Measurements from ENCODE around the gene OR2B2.
A peak's percentile ranks its signal among the peaks of the same experiment; 100 is the strongest.

OR2B2 gene

DNA sequence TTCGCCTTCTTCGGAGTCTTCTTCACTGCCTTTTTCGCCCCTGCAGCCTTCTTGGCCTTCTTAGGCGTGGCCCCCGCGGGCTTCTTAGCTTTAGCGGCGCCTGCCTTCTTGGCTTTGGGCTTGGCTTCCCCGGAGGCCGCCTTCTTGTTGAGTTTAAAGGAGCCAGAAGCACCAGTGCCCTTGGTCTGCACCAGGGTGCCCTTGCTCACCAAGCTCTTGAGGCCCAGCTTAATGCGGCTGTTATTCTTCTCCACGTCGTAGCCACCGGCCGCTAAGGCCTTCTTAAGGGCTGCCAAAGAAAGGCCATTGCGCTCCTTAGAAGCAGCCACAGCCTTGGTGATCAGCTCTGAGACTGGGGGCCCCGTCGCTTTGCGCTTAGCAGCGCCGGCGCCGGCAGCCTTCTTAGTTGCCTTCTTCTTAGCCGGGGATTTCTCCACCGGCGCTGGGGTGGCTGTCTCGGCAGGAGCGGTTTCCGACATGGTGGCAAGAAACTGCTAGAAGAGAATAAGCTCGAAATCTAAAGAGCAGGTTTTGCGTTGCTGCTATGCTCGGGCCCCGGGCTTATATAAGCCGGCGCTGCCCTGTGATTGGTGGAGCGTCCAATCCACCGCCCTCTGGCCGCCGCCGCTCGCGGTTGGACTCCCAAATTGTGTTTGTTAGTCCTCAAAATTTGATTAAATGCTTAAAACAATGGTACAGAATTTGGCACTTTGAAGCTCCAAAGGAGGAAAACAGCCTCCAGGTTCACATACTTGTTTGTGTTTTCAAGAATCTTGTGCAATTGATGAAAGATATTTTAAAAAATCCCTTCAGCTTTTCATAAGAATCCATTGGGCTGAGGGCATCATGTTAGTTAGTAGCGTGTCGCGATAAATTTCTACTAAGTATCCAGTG lies 44.9 kb downstream of the OR2B2 start:
- peaks cover 36% of the 10 kb centered on the region for H3K4me1 ChIP-seq (ENCODE audit: control insufficient read depth, insufficient read depth, low read length)
- H3K9ac ChIP-seq (ENCODE audit: low read length in 2 of 2): no peak overlapping the region
- peak overlapping the region; percentile 32 to 72 for H3K4me3 ChIP-seq (ENCODE audit: low read length in 2 of 2)
- no peak overlapping the region for H3K27ac ChIP-seq (ENCODE audit: low read length)
- no peaks in the 10 kb centered on the region for H3K36me3 ChIP-seq (ENCODE audit: control insufficient read depth in 2 of 2, insufficient read depth in 2 of 2, low read length in 2 of 2)
- no peaks in the 10 kb centered on the region for H3K9me3 ChIP-seq (ENCODE audit: control insufficient read depth in 2 of 2, low read length in 2 of 2)
- H3K27me3 ChIP-seq (ENCODE audit: control insufficient read depth in 1 of 2, insufficient read depth in 2 of 2, low read length in 2 of 2): peaks cover 54 to 75% of the 10 kb centered on the region in 2 donors

DNA sequence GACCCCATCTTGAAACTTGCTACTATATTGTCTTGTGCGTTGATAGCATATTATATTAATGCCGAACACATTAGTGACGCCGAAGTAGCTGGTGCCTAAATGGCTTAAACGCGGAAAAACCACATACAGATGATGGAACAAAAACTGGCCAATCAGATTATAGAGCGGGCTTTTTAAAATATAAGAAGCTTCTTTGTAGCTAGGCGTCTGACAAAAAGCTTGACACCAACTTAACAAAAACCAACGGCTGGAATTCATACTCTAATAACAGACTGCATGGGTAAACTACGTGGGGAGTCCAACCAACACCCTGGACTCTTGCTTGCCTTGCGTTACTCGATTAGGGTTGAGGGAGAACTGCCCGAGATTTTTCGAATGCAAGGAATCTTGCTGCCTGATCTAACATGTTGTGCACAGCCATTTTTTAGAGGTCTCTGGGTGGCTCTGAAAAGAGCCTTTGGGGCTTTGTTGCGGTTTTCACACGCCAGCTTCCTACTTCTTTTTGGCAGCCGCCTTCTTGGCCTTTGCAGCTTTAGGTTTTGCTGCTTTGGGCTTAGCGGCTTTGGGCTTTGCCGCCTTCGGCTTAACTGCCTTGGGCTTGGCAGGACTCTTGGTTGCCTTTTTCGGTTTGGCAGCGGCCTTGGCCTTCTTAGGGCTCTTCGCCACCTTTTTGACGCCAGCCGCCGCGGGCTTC lies 45.7 kb downstream of the OR2B2 start:
- Histone ChIP-seq H3K9ac (ENCODE audit: low read length in 2 of 2) (peak overlapping the region; percentile 21 to 26), H3K27ac (ENCODE audit: low read length) (no peak overlapping the region), H3K4me3 (ENCODE audit: low read length in 2 of 2) (peak overlapping the region; percentile 72 to 79), H3K9me3 (ENCODE audit: control insufficient read depth in 2 of 2, low read length in 2 of 2) (no peaks in the 10 kb centered on the region), H3K27me3 (ENCODE audit: control insufficient read depth in 1 of 2, insufficient read depth in 2 of 2, low read length in 2 of 2) (peaks cover 46 to 67% of the 10 kb centered on the region in 2 donors), H3K36me3 (ENCODE audit: control insufficient read depth in 2 of 2, insufficient read depth in 2 of 2, low read length in 2 of 2) (no peaks in the 10 kb centered on the region), H3K4me1 (ENCODE audit: control insufficient read depth, insufficient read depth, low read length) (peaks cover 29% of the 10 kb centered on the region)

DNA sequence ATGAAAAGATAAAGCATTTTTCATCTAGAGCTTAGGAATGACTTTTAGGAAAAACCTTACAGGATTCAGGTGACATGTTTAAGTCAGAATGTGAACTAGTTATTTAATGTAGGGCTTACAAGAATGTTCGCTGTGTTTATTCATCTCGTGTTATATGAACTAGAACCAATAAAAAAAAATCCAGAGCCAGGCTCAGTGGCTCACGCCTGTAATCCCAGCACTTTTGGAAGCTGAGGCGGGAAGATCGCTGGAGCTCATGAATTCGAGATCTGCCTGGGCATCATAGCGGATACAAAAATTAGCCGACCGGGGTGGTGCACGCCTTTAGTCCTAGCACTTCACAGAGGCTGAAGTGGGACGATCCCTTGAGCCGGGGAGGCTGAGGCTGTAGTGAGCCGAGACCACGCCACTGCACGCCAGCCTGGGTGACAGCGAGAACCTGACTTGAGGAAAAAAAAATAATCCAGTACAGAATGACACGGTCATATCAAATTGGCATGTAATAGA lies 46.3 kb downstream of the OR2B2 start:
- H3K9ac ChIP-seq (ENCODE audit: low read length in 2 of 2): peak overlapping the region; percentile 21 to 26

DNA sequence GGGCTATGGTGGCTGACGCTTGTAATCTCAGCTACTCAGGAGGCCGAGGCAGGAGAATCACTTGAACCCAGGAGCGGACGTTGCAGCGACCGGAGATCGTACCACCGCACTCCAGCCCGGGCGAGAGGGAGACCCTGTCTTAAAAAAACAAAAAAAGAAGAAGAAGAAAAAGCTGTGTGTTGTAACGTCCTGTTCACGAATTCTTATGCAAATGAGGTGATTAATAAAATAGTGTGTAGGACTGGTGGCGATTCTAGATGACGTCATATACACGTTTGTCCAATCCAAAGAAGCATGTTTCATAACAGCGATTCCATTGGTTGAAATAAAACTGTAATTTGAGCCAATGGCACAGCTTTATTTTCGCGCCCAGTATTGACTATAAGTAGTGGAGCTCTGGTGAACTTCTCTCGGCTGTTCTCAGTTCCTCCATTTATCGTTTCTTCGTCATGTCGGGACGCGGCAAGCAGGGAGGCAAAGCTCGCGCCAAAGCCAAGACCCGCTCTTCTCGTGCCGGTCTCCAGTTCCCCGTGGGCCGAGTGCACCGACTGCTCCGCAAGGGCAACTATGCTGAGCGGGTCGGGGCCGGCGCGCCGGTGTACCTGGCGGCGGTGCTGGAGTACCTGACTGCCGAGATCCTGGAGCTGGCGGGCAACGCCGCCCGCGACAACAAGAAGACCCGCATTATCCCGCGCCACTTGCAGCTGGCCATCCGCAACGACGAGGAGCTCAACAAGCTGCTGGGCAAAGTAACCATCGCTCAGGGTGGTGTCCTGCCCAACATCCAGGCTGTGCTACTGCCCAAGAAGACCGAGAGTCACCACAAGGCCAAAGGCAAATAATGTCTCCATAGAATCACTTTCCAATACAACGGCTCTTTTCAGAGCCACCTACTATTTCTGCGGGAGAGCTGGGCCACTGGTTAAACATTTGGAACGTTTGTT lies 47.0 kb downstream of the OR2B2 start:
- Histone ChIP-seq H3K36me3 (ENCODE audit: control insufficient read depth in 2 of 2, insufficient read depth in 2 of 2, low read length in 2 of 2) (no peaks in the 10 kb centered on the region), H3K9me3 (ENCODE audit: control insufficient read depth in 2 of 2, low read length in 2 of 2) (no peaks in the 10 kb centered on the region), H3K27ac (ENCODE audit: low read length) (no peak overlapping the region), H3K27me3 (ENCODE audit: control insufficient read depth in 1 of 2, insufficient read depth in 2 of 2, low read length in 2 of 2) (peaks cover 37 to 54% of the 10 kb centered on the region in 2 donors), H3K9ac (ENCODE audit: low read length in 2 of 2) (peak overlapping the region; percentile 13 to 37), H3K4me1 (ENCODE audit: control insufficient read depth, insufficient read depth, low read length) (peaks cover 29% of the 10 kb centered on the region), H3K4me3 (ENCODE audit: low read length in 2 of 2) (peak overlapping the region; percentile 72 to 79)

More for the DNA sequence above, 46.3 kb downstream of the OR2B2 start:
- Histone ChIP-seq H3K4me3 (ENCODE audit: low read length in 2 of 2) (peak overlapping the region; percentile 72 to 79), H3K4me1 (ENCODE audit: control insufficient read depth, insufficient read depth, low read length) (peaks cover 29% of the 10 kb centered on the region), H3K9me3 (ENCODE audit: control insufficient read depth in 2 of 2, low read length in 2 of 2) (no peaks in the 10 kb centered on the region), H3K36me3 (ENCODE audit: control insufficient read depth in 2 of 2, insufficient read depth in 2 of 2, low read length in 2 of 2) (no peaks in the 10 kb centered on the region), H3K27ac (ENCODE audit: low read length) (no peak overlapping the region), H3K27me3 (ENCODE audit: control insufficient read depth in 1 of 2, insufficient read depth in 2 of 2, low read length in 2 of 2) (peaks cover 41 to 61% of the 10 kb centered on the region in 2 donors)

DNA sequence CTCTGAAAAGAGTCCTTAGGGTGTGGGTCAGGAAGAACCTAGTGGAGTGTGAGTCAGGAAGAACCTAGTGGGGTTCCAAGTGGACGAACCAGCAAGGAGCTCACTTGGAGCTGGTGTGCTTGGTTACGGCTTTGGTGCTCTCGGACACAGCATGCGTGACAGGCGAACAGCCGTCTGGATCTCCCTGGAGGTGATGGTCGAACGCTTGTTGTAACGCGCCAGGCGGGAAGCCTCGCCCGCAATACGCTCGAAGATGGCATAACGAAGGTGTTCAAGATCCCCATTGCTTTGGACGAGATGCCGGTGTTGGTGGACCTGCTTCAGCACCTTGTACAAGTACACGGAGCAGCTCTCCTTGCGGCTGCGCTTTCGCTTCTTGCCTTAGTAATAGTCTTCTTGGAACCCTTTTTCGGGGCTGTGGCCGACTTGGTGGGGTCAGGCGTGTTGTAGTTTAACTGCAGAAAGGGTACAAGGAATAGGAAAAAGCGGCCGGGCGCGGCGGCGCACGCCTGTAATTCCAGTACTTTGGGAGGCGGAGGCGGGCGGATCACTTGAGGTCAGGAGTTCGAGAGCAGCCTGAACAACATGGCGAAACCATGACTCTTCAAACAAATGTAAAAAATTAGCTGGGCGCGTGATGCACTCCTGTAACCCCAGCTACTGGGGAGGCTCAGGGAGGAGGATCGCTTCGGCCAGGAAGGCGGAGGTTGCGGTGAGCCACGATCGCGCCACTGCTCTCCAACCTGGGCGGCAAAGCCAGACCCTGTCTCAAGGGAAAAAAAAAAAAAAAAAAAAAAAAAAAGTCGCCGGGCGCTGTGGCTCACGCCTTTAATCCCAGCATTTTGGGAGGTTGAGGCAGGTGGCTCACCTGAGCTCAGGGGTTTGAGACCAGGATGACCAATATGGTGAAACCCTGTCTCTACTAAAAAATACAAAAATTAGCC lies 48.0 kb downstream of the OR2B2 start:
- H3K4me1 ChIP-seq (ENCODE audit: control insufficient read depth, insufficient read depth, low read length): peaks cover 29% of the 10 kb centered on the region
- H3K27ac ChIP-seq (ENCODE audit: low read length): no peak overlapping the region
- H3K36me3 ChIP-seq (ENCODE audit: control insufficient read depth in 2 of 2, insufficient read depth in 2 of 2, low read length in 2 of 2): no peaks in the 10 kb centered on the region
- no peaks in the 10 kb centered on the region for H3K9me3 ChIP-seq (ENCODE audit: control insufficient read depth in 2 of 2, low read length in 2 of 2)
- H3K27me3 ChIP-seq (ENCODE audit: control insufficient read depth in 1 of 2, insufficient read depth in 2 of 2, low read length in 2 of 2): peaks cover 35 to 47% of the 10 kb centered on the region in 2 donors
- peak overlapping the region; percentile 72 to 79 for H3K4me3 ChIP-seq (ENCODE audit: low read length in 2 of 2)
- peak overlapping the region; percentile 21 to 37 for H3K9ac ChIP-seq (ENCODE audit: low read length in 2 of 2)

DNA sequence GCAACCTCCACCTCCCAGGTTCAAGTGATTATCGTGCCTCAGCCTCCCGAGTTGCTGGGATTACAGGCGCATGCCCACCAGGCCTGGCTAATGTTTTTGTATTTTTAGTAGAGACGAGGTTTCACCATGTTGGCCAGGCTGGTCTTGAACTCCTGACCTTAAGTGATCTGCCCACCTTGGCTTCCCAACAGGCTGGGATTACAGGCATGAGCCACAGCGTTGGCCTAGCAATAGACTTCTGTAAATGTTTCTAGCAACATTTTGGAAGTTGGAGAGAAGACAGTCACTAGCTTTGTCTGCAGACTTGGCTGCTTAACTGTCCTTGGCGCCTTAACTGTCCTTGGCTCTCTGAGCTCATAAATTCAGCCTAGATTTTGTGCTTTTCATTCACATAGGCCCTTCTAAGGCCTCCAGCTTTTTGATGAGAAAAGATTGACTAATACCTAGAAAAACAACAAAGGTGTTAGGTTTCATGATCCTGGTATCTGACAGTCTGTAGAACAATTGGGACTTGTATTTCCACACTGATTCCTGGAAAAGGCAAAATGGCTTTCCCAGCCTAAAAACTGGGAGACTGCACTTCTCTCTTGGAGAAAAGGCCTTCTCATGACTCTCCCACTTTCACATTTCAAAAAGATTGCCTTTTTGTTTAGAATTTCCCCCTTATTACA lies 49.7 kb downstream of the OR2B2 start:
- H3K36me3 ChIP-seq (ENCODE audit: control insufficient read depth in 2 of 2, insufficient read depth in 2 of 2, low read length in 2 of 2): no peaks in the 10 kb centered on the region
- peaks cover 29% of the 10 kb centered on the region for H3K4me1 ChIP-seq (ENCODE audit: control insufficient read depth, insufficient read depth, low read length)
- no peak overlapping the region for H3K27ac ChIP-seq (ENCODE audit: low read length)
- H3K9me3 ChIP-seq (ENCODE audit: control insufficient read depth in 2 of 2, low read length in 2 of 2): no peaks in the 10 kb centered on the region
- H3K9ac ChIP-seq (ENCODE audit: low read length in 2 of 2): no peak overlapping the region
- peaks cover 24 to 31% of the 10 kb centered on the region in 2 donors for H3K27me3 ChIP-seq (ENCODE audit: control insufficient read depth in 1 of 2, insufficient read depth in 2 of 2, low read length in 2 of 2)
- no peak overlapping the region for H3K4me3 ChIP-seq (ENCODE audit: low read length in 2 of 2)

DNA sequence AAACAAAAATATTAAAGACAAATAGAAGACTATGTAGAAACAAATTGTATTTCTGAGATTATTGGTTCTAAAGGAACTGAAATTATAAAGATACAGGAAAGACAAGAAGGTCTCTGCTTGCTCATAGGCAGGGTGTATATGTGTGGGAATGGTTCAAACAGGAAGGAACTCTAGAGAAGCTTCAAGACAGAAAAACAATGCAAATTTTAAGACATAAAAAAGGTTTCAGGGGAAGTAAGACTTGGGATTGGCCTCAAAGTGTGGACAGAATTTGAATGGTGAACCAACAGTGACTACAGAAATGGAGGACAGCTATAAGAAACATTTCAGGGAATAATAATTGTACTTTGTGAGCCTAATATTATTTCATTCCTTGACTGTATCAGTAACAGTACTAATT lies 50.3 kb downstream of the OR2B2 start:
- H3K27me3 ChIP-seq (ENCODE audit: control insufficient read depth in 1 of 2, insufficient read depth in 2 of 2, low read length in 2 of 2): peaks cover 18 to 24% of the 10 kb centered on the region in 2 donors
- no peaks in the 10 kb centered on the region for H3K36me3 ChIP-seq (ENCODE audit: control insufficient read depth in 2 of 2, insufficient read depth in 2 of 2, low read length in 2 of 2)
- H3K9ac ChIP-seq (ENCODE audit: low read length in 2 of 2): no peak overlapping the region
- peaks cover 24% of the 10 kb centered on the region for H3K4me1 ChIP-seq (ENCODE audit: control insufficient read depth, insufficient read depth, low read length)
- H3K27ac ChIP-seq (ENCODE audit: low read length): no peak overlapping the region
- no peak overlapping the region for H3K4me3 ChIP-seq (ENCODE audit: low read length in 2 of 2)
- no peaks in the 10 kb centered on the region for H3K9me3 ChIP-seq (ENCODE audit: control insufficient read depth in 2 of 2, low read length in 2 of 2)

DNA sequence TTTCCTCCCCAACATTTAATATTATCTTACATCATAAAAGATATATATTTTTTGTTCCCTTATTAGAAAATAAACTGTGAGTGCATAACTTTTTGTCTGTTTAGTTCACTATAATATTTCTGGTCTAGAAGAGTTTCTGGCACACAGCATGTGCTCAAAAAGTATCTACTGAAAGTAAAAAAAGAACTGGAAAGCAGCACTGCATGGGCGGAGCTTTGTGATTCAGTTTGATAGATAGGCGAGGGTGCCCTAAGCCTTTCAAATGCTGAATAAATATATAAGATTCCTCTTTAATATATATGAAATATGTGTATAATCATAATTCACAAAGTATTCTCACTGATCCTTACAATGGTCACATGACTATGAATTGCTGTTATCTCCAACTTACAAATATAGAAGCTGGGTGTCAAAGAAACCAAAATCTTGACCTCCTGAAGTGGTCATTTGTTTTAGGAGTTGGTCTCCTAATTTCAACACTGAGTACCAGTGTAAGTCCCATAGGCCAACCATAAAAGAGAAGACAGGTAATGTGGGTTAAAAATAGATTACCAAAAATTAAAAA lies 50.8 kb downstream of the OR2B2 start:
- no peaks in the 10 kb centered on the region for H3K36me3 ChIP-seq (ENCODE audit: control insufficient read depth in 2 of 2, insufficient read depth in 2 of 2, low read length in 2 of 2)
- no peaks in the 10 kb centered on the region for H3K9me3 ChIP-seq (ENCODE audit: control insufficient read depth in 2 of 2, low read length in 2 of 2)
- peaks cover 15 to 19% of the 10 kb centered on the region in 2 donors for H3K27me3 ChIP-seq (ENCODE audit: control insufficient read depth in 1 of 2, insufficient read depth in 2 of 2, low read length in 2 of 2)
- H3K27ac ChIP-seq (ENCODE audit: low read length): no peak overlapping the region
- no peak overlapping the region for H3K9ac ChIP-seq (ENCODE audit: low read length in 2 of 2)
- H3K4me1 ChIP-seq (ENCODE audit: control insufficient read depth, insufficient read depth, low read length): peaks cover 19% of the 10 kb centered on the region
- H3K4me3 ChIP-seq (ENCODE audit: low read length in 2 of 2): no peak overlapping the region
